SK-N-SH treated with all-trans-retinoic acid at 6 μM for 48 hours (cell line): Measurements from ENCODE around the gene BACE1-AS.
A peak's percentile ranks its signal among the peaks of the same experiment; 100 is the strongest.

Experiments used
- ATAC-seq: fragments of 200-7000 bp; cut with Tn5 transposase; 3 replicates; pipeline ENCODE4 v1.9.1; 2020; ENCODE audit warnings: mild to moderate bottlenecking, moderate library complexity
- BACH2 ChIP-seq: fragments of 250-450 bp; sonication (Bioruptor Pico); IDR thresholded peaks from 2 replicates; pipeline ENCODE4 v1.9.0; 2021; ENCODE audit warnings: mild to moderate bottlenecking, borderline replicate concordance
- CREB5 ChIP-seq: fragments of 250-450 bp; sonication (Bioruptor Pico); IDR thresholded peaks from 2 replicates; pipeline ENCODE4 v1.5.1; 2020; ENCODE audit warnings: low read depth, mild to moderate bottlenecking, moderate library complexity
- CSRNP3 ChIP-seq: fragments of 250-450 bp; sonication (Bioruptor Pico); IDR thresholded peaks from 2 replicates; pipeline ENCODE4 v1.5.1; 2021; ENCODE audit warnings: mild to moderate bottlenecking, moderate library complexity
- ESRRG ChIP-seq: fragments of 250-450 bp; sonication (Bioruptor Pico); IDR thresholded peaks from 2 replicates; pipeline ENCODE4 v1.6.1; 2021; ENCODE audit warnings: mild to moderate bottlenecking
- GLIS3 ChIP-seq: fragments of 250-450 bp; sonication (Bioruptor Pico); IDR thresholded peaks from 2 replicates; pipeline ENCODE4 v1.5.0; 2020; ENCODE audit warnings: mild to moderate bottlenecking, moderate library complexity
- POU6F1 ChIP-seq: fragments of 250-450 bp; sonication (Bioruptor Pico); IDR thresholded peaks from 2 replicates; pipeline ENCODE4 v1.8.0; 2021; ENCODE audit warnings: low read depth, mild to moderate bottlenecking, moderate library complexity, borderline replicate concordance
- PPARA ChIP-seq: fragments of 250-450 bp; sonication (Bioruptor Pico); IDR thresholded peaks from 2 replicates; pipeline ENCODE4 v1.5.0; 2020; ENCODE audit warnings: mild to moderate bottlenecking, borderline replicate concordance
- SNAI2 ChIP-seq: fragments of 250-450 bp; sonication (Bioruptor Pico); IDR thresholded peaks from 2 replicates; pipeline ENCODE4 v1.5.0; 2020; ENCODE audit warnings: mild to moderate bottlenecking, moderate library complexity
- TCF4 ChIP-seq: fragments of 250-450 bp; sonication (Bioruptor Pico); IDR thresholded peaks from 2 replicates; pipeline ENCODE4 v1.8.0; 2021; ENCODE audit warnings: mild to moderate bottlenecking, moderate library complexity, borderline replicate concordance
- TOX ChIP-seq: fragments of 250-450 bp; sonication (Bioruptor Pico); IDR thresholded peaks from 2 replicates; pipeline ENCODE4 v1.8.0; 2021; ENCODE audit warnings: mild to moderate bottlenecking, moderate library complexity, borderline replicate concordance
- TSHZ2 ChIP-seq: fragments of 250-450 bp; sonication (Bioruptor Pico); IDR thresholded peaks from 2 replicates; pipeline ENCODE4 v1.5.0; 2020; ENCODE audit warnings: mild to moderate bottlenecking, moderate library complexity
- ZC3H10 ChIP-seq: fragments of 250-450 bp; sonication (Bioruptor Pico); IDR thresholded peaks from 2 replicates; pipeline ENCODE4 v1.5.1; 2021; ENCODE audit warnings: mild to moderate bottlenecking, moderate library complexity
- ZFP3 ChIP-seq: fragments of 250-450 bp; sonication (Bioruptor Pico); IDR thresholded peaks from 2 replicates; pipeline ENCODE4 v1.5.0; 2020; ENCODE audit warnings: mild to moderate bottlenecking, moderate library complexity
- ZFP30 ChIP-seq: fragments of 450-650 bp; formaldehyde crosslinking; IDR thresholded peaks from 2 replicates; pipeline ENCODE4 v1.5.0; 2022; ENCODE audit warnings: mild to moderate bottlenecking, moderate library complexity
- ZNF565 ChIP-seq: fragments of 450-650 bp; formaldehyde crosslinking; conservative IDR thresholded peaks from 2 replicates; pipeline ENCODE4 v1.5.0; 2020; ENCODE audit warnings: low read depth, mild to moderate bottlenecking, moderate library complexity
- ZNF70 ChIP-seq: fragments of 450-650 bp; formaldehyde crosslinking; IDR thresholded peaks from 2 replicates; pipeline ENCODE4 v1.5.0; 2020; ENCODE audit warnings: mild to moderate bottlenecking, moderate library complexity
- ZNF8 ChIP-seq: fragments of 450-650 bp; formaldehyde crosslinking; IDR thresholded peaks from 2 replicates; pipeline ENCODE4 v1.5.0; 2020; ENCODE audit warnings: mild to moderate bottlenecking, moderate library complexity

The BACE1-AS gene

GRCh38 chr11:117299351-117300282 is 8.5 kb downstream of the BACE1-AS start:
- TF ChIP-seq PPARA (CRISPR knock-in tag) (no peak), TOX (CRISPR knock-in tag) (no peak), ZFP3 (CRISPR knock-in tag) (no peak), TSHZ2 (CRISPR knock-in tag) (no peak), ESRRG (CRISPR knock-in tag) (no peak), BACH2 (CRISPR knock-in tag) (no peak), GLIS3 (CRISPR knock-in tag) (no peak), ZC3H10 (CRISPR knock-in tag) (no peak), ZNF70 (no peak), TCF4 (CRISPR knock-in tag) (no peak), SNAI2 (no peak), POU6F1 (no peak)
- TF ChIP-seq, all 23 proteins: peak for 0
- ATAC-seq = no peak; the same call in 2 of the 3 replicates

- TF ChIP-seq ZFP30 (CRISPR knock-in tag) = no peak
- no peak for TF ChIP-seq POU6F1
- TF ChIP-seq ZFP3 (CRISPR knock-in tag) = no peak
- TF ChIP-seq TOX (CRISPR knock-in tag) = no peak
- no peak for TF ChIP-seq ZNF8
- TF ChIP-seq ZNF565 (CRISPR knock-in tag) = no peak
- TF ChIP-seq CREB5 (CRISPR knock-in tag) = no peak
- TF ChIP-seq TSHZ2 (CRISPR knock-in tag) = no peak
- TF ChIP-seq ZC3H10 (CRISPR knock-in tag) = no peak
Measured at GRCh38 chr11:117300283-117300663, 9.1 kb downstream of the BACE1-AS start.

GRCh38 chr11:117300773-117301172 is 9.6 kb downstream of the BACE1-AS start:
- TF ChIP-seq TOX (CRISPR knock-in tag) (no peak), CSRNP3 (CRISPR knock-in tag) (no peak), ZC3H10 (CRISPR knock-in tag) (no peak), TCF4 (CRISPR knock-in tag) (no peak), ZNF565 (CRISPR knock-in tag) (no peak)
- no peak for ATAC-seq

More at GRCh38 chr11:117300283-117300663, 9.1 kb downstream of the BACE1-AS start:
- ATAC-seq = peak; percentile 22
